Mesenteric fat pad (tissue), 1 donor: ENCODE measurements around the gene ATP5F1E. TPM values are rescaled to one million over a fixed set of nuclear protein-coding genes. Genes with fewer than 3 reads are reported as not detected.

Source experiments
- DNase-seq: peaks from one replicate; pipeline ENCODE4 v3.0.0-alpha.2; 2020; ENCODE audit warnings: low spot score
- total RNA-seq: library from RNA; stranded (reverse); fragmentation: NEBNext Ultra II Directional; extraction: Animal tissue kit (Norgen Biotek cat#: 25700); gene quantifications from one replicate; pipeline ENCODE4 v1.2.1, GENCODE V29; 2021
- donor health status: DM: yes; HTN: yes; CAD: no.

Gene ATP5F1E
- total RNA-seq, 1 donor from 2014 or later = 71.3 TPM

GRCh38 chr20:58992911-58993310 is 39.2 kb downstream of the ATP5F1E start:
- DNase-seq = peak; percentile 3

GRCh38 chr20:58991715-58992114 is 40.4 kb downstream of the ATP5F1E start:
- peak; percentile 43 for DNase-seq

- DNase-seq = peak; percentile 51
Measured at GRCh38 chr20:58990651-58991445, 41.3 kb downstream of the ATP5F1E start.

- peak; percentile 45 for DNase-seq
Measured at GRCh38 chr20:58989196-58989595, 42.9 kb downstream of the ATP5F1E start.

GRCh38 chr20:58988565-58988882 is 43.6 kb downstream of the ATP5F1E start:
- peak; percentile 83 for DNase-seq

- DNase-seq = peak; percentile 59
Measured at GRCh38 chr20:58987790-58988564, 44.2 kb downstream of the ATP5F1E start.

- peak; percentile 24 for DNase-seq
Measured at GRCh38 chr20:58986968-58987517, 45.1 kb downstream of the ATP5F1E start.

- DNase-seq = peak; percentile 81
Measured at GRCh38 chr20:58986286-58986967, 45.7 kb downstream of the ATP5F1E start.

- DNase-seq = peak; percentile 24
Measured at GRCh38 chr20:58985656-58986055, 46.5 kb downstream of the ATP5F1E start.

- peak; percentile 5 for DNase-seq
Measured at GRCh38 chr20:58984691-58985090, 47.4 kb downstream of the ATP5F1E start.

- peak; percentile 24 for DNase-seq
Measured at GRCh38 chr20:58983115-58983468, 49.0 kb downstream of the ATP5F1E start.

GRCh38 chr20:58982406-58983114 is 49.6 kb downstream of the ATP5F1E start:
- no peak for DNase-seq

- no peak for DNase-seq
Measured at GRCh38 chr20:58981628-58982364, 50.3 kb downstream of the ATP5F1E start.

- peak; percentile 96 for DNase-seq
Measured at GRCh38 chr20:58980711-58981627, 51.2 kb downstream of the ATP5F1E start, which contains the start of gene NELFCD. Gene NELFCD (plus strand): TSS chr20:58981256. CDS start chr20:58981310, 54 bp downstream.

GRCh38 chr20:58978351-58979190 is 53.6 kb downstream of the ATP5F1E start:
- DNase-seq = no peak

GRCh38 chr20:58976061-58976730 is 55.9 kb downstream of the ATP5F1E start:
- no peak for DNase-seq
